GM21619 (cell line): ENCODE results near the gene SETD7.

Source experiments
- ATAC-seq: cut with Tn5 transposase; IDR thresholded peaks from one replicate; pipeline ENCODE4 v1.9.1; 2021; ENCODE audit not compliant: unreplicated experiment

The SETD7 gene

DNA sequence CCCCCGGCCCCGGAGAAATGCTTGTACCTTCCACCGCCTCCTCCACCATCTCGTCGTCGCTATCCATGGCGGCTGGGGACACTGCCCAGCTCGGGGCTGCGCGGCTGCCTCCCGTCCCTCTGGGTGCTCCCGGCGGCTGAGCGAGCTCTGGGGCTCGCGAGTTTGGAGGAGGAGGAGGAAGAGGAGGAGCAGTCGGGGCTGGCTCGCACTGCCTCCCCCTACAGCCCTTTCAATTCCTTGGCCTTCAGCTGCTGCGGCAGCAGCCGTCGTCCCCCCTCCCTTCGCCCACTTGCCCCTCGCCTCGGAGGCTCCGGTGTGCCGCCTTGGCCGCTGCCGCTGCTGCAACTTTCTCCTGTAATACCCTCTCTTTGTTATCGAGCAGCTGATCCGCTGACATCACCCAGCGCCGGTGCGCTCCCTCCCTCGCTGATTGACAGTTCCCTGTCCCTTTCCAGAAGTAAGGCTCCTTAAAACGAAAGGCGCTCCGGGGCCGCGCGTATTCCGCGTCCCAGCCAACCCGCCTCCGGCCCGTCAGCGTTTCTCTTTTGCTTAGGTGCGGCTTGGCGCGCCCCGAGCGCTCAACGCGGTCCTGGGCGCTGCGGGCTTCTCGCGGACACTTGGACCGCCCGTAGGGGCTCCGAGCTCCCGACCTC lies at the start of gene SETD7:
Gene SETD7 (minus strand): TSS at position 149 of the 653 bp plus-strand sequence. CDS start 82 bp downstream, at position 67.
- peak; percentile 27 for ATAC-seq

DNA sequence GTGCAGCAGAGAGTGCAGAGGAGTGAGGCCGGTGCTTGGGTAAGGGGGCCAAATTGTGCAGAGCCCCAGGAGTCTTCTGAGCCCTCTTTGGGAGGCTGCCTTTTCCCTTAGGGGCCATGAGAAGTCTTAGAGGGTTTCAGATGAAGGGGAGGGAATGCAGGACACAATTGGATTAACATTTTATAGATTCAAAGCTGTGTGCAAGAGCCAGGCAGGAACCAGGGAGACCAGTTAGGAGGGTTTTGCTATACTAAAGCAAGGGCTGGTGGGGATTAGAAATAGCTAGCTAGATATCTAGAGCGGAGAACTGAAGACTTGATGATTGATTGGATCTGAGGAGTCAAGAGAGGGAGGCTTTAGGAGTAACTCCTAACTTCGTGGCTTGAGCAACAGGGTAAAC lies 49.5 kb upstream of the SETD7 start:
- ATAC-seq: no peak

DNA sequence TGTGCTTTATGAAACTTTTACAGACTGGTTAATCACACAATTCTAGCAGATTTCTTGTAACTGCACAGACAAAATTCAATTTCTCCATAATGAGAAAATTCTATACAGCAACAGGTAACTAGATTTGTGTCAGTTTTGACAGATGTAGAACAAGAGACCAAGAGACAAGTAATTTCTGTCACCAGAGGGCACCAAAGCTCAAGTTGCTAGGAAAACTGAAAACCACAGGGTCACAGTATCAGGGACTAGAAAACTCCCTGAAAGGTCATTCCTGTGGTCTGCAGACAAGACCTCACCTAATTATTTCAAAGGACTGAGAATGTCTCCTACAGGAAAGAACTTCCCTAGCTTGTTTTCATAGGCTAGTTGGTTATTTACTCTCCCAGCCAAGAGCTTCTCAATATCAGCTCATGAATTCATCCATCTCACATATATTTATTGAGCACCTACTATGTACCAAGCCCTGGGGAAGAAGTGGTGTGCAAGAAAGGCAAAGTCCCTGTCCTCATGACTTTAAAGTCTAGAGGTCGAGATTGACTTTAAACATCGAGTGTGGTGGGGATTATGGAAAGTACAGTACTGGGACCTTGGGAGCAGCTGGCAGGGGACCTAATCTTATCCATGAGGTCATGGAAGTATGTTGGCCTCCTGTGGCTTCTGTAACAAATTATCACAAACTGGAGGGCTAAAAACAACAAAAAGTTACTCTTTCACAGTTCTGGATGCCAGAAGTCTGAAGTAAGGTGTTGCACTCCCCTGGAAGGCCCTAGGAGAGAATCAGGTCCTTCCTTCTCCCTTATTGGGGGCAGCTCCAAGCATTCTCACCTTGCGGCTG lies 47.8 kb upstream of the SETD7 start:
- no peak for ATAC-seq

DNA sequence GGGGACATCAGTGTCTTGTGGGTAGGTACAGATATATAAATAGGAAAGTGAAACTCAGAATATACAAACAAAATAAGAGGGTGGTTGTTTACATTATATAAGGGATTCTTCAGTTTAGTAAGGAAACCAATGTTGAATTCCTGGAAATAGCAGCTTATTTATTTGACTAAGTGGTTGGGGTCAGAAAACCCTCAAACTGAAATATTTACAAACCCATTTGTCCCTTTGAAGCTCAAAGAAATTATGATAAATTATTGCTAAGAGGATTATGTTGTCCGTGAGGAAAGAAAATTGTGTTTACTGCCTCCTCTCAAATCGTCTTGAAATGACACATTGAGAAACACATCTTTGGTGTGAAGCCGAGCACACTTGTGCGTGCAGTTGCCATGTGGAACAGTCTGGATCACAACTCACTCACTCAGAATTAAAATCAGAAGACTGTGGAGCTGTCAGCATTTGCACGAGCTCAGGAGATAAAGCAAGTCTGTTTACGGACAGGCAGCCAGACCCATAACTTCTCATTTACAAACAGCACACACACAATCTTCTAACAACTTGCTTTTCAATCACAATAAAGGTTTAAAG lies 46.8 kb upstream of the SETD7 start:
- ATAC-seq: no peak

- ATAC-seq: no peak
Measured at GRCh38 chr4:139600662-139601061, 44.6 kb upstream of the SETD7 start.

- ATAC-seq: no peak
Measured at GRCh38 chr4:139599594-139600374, 43.8 kb upstream of the SETD7 start.

DNA sequence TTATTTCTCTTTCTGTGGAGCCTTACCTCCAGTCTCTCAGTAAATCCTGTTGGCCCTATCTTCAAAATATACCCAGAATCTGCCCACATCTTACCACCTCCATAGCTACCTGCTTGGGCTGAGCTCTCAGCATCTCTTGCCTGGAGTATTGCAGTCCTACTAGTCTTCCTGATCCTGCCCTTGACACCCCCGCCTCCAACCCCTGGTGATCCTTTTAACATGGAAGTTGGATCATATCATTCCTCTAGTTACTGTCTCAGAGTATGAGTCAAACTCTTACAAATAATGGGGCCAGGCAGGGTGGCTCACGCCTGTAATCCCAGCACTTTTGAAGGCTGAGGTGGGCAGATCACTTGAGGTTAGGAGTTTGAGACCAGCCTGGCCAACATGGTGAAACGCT lies 43.1 kb upstream of the SETD7 start:
- no peak for ATAC-seq

DNA sequence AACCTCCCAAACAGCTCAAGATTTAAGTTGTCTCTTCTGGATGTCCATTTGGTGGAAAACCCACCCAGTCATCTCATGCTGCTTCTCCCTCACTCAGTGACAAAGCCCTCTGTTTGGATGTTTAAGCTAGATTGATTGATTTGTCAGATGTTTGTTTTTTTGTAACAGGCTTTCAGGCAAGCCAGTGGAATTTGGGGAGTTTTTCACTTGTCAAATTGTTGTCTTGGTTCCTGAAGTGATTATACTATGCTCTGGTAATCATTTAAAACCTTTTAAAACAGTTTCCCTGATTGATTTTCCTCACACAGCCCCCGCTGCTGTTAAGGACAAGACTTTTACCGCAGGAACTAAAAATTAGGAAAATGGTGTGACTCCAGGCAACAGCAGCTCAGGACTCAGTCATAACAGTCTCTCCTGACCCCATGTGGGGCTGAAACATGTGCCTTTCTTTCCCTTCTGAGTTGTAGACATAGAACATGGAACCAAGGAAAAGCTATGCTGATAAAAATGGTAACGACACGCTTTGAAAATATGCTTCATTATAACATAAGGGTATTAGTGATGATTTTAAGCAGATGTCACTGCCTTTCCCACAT lies 40.8 kb upstream of the SETD7 start:
- no peak for ATAC-seq

GRCh38 chr4:139596034-139596683 lies 40.1 kb upstream of the SETD7 start:
- no peak for ATAC-seq

- no peak for ATAC-seq
Measured at GRCh38 chr4:139594591-139595185, 38.7 kb upstream of the SETD7 start.

DNA sequence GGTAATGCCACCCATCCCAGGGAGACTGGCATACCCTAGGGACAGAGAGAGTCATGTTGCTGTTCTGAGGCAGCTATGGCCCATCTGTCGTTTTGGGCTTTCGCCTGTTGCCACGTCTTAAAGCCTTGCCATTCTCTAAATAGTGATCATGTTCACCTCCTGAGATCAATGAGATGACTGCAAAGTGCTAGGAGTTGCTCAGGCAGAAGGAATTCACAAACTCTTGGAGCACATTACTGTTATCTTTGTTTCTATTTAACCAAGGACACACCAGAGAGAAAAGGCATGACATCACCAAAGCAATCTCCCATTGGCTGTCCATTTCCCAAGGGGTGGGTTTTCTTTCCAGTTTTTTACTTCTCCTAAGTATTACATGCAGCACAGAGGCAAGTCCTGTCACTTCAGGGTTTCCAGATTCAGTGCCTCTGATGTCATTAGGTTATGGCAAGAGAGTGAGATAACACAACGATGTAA lies 37.1 kb upstream of the SETD7 start:
- ATAC-seq: no peak

DNA sequence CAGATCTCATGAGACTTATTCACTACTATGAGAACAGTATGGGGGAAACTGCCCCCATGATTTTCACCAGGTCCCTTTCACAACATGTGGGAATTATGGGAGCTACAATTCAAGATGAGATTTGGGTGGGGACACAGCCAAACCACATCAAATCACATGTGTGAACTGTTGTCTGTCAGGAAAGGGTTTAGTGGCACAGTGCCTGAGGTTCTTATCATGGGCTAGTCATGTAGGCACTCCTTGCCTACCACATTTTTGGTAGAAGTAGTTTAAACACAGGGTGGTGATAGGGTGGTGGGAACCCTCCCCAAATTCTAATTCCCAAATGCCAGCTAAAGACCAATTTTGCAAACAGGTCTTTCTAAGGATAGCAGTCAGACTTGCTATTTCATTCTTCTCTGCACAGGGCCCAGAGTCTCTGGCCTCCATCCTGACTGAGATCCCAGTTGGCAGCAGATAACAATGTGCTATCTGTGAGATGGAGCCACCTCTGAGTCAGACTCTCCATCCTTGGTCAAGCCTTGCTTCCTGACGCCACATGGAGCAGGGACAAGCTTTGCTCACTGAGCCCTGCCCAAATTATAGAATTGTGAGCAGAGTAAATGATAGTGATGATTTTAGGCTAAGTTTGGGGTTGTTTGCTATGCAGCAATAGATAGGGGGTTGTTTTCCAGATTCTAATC lies 33.5 kb upstream of the SETD7 start:
- ATAC-seq: no peak

DNA sequence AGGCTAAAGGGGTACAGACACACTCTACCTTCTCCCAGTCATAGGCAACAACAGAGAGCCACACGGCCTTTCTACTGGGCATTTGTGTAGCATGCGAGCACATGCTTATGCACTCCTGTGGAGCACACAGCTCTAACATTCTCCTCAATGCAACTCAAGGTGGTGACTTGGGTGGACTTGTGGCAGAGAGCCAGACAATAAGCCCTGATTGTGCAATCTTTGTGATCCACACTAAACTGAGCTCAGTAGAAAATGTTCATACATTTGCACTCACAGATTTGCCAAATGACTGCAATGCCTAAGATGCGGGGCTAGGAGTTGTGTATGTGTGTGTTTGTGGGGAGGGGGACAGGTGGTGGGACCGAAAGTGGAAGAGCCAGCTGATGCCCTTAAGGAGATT lies 31.4 kb upstream of the SETD7 start:
- ATAC-seq: no peak

- ATAC-seq: no peak
Measured at GRCh38 chr4:139585473-139585872, 29.5 kb upstream of the SETD7 start.

- ATAC-seq: no peak
Measured at GRCh38 chr4:139584784-139585183, 28.8 kb upstream of the SETD7 start.

DNA sequence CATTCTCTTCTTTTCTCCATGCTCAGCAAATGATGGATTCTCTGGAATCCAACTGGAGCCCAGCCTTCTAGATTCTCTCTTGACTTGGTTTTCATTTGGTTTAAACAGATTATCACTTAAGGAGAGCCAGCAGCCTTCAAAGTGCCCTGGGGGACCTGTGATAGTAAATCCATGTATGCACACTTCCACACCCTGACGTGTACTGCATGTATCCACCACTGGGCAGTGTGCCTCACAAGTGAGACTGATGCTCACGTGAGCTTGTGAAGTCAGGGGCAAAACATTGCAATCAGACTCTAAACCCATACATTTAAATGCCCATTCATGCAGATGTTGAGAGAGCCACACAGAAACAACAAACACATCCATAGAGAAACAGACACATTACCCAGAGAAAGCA lies 28.0 kb upstream of the SETD7 start:
- no peak for ATAC-seq

GRCh38 chr4:139582044-139582443 lies 26.0 kb upstream of the SETD7 start:
- no peak for ATAC-seq

DNA sequence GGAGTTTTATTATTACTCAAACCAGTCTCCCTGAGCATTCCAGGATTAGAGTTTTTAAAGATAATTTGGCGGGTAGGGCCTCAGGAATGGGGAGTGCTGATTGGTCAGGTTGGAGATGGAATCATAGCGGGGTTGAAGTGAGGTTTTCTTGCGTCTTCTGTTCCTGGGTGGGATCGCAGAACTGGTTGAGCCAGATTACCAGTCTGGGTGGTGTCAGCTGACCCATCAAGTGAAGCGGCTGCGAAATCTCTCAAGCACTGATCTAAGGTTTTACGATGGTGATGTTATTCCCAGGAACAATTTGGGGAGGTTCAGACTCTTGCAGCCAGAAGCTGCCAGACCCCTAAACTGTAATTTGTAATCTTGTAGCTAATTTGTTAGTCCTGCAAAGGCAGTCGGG lies 25.1 kb upstream of the SETD7 start:
- ATAC-seq: no peak

DNA sequence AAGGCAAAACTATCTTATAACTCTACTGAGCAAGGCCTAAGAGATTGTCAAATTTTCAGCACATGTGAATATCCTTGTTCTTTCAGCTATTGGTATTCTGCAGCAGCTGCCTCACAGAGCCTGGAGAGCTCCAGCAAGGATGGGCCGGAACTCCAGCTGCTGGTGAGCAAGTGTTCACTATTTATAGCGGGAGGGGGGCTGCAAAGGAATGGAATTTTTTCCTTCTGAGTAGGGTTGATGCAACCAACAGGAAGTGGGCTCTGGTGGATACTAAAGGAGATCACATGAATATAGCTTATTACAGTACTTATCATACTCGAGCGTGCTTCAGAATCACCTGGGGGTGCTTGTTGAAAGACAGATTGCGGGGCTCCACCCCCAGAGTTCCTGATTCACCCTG lies 20.2 kb upstream of the SETD7 start:
- no peak for ATAC-seq
